ENCODE results near the gene CLEC10A. TPM values are rescaled to one million over a fixed set of nuclear protein-coding genes. Genes with fewer than 3 reads are reported as not detected.

The CLEC10A gene
- total and polyA plus RNA-seq, 2 donors (not counting 3 experiments of a cell fraction or from before 2014, with no cell fraction given), result 0.14 TPM; not detected in 1

- H3K4me3 ChIP-seq (replicated peaks in 1 of 3; ENCODE audit: insufficient read depth in 1 of 3, low read depth in 1 of 3, low read length in 3 of 3), result no peak overlapping the region
- H3K36me3 ChIP-seq (ENCODE audit: control insufficient read depth in 2 of 2, extremely low read depth in 1 of 2, insufficient read depth in 2 of 2, low read length in 2 of 2), result no peaks in the 10 kb centered on the region
- TF ChIP-seq JUN (IDR thresholded peaks at IDR 0.05; ENCODE audit: borderline replicate concordance, insufficient read depth, insufficient read length, low read depth) (no peak), FOS (IDR thresholded peaks at IDR 0.05; ENCODE audit: borderline replicate concordance, insufficient read depth, low read length) (no peak), EZH2 (IDR thresholded peaks at IDR 0.05; ENCODE audit: borderline replicate concordance, low read depth, low read length, severe bottlenecking) (no peak), MYC (IDR thresholded peaks at IDR 0.05; ENCODE audit: low read depth, low read length) (no peak), CTCF (IDR thresholded peaks at IDR 0.05; ENCODE audit: extremely low read depth in 1 of 2, insufficient read depth in 1 of 2, low read depth in 1 of 2, low read length in 2 of 2) (no peak), POLR2A (IDR thresholded peaks at IDR 0.05; ENCODE audit: low read depth, low read length) (no peak), POLR2AphosphoS5 (IDR thresholded peaks at IDR 0.05; ENCODE audit: insufficient read depth, low read depth, low read length) (no peak), GATA2 (IDR thresholded peaks at IDR 0.05; ENCODE audit: insufficient read depth, insufficient read length, low read depth, low read length) (no peak)
- TF ChIP-seq, protein P1, sequence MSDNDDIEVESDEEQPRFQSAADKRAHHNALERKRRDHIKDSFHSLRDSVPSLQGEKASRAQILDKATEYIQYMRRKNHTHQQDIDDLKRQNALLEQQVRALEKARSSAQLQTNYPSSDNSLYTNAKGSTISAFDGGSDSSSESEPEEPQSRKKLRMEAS (IDR thresholded peaks at IDR 0.05; ENCODE audit: insufficient read depth, insufficient read length), result no peak
- no peak overlapping the region for H3K27ac ChIP-seq (ENCODE audit: insufficient read depth, low read depth, low read length)
- H3K9me1 ChIP-seq (replicated peaks; ENCODE audit: control insufficient read depth, extremely low read depth, insufficient read depth, low read length), result no peaks in the 10 kb centered on the region
- no peaks in the 10 kb centered on the region for H3K79me2 ChIP-seq (ENCODE audit: control insufficient read depth, insufficient read depth, low read length)
- BruUV-seq (replicated peaks), result no TSS peak
- no peak overlapping the region for H2AFZ ChIP-seq (ENCODE audit: low read depth, low read length)
- DNase-seq (ENCODE audit: low read depth, low spot score) (no peak), FAIRE-seq (no peak)
- no peak overlapping the region for H3K9ac ChIP-seq (replicated peaks; ENCODE audit: extremely low read depth, insufficient read depth, low read length)
- no peak overlapping the region for H3K4me2 ChIP-seq (ENCODE audit: insufficient read depth, low read length)
- H3K4me1 ChIP-seq (ENCODE audit: control insufficient read depth, extremely low read depth, insufficient read depth, low read length), result peaks cover 5% of the 10 kb centered on the region
- no peaks in the 10 kb centered on the region for H4K20me1 ChIP-seq (replicated peaks; ENCODE audit: control insufficient read depth, extremely low read depth, insufficient read depth, low read length)
- POLR2A ChIA-PET, result no interaction called here
- intact Hi-C loops (cut with micrococcal nuclease) (no loop called here), dilution Hi-C loops (cut with MboI; ENCODE audit: extremely low pct_ligation_motif_present, low sequenced_read_pairs) (no loop called here)
- no peaks in the 10 kb centered on the region for H3K27me3 ChIP-seq (ENCODE audit: control insufficient read depth in 2 of 2, insufficient read depth in 2 of 2, low read length in 2 of 2)
- no peaks in the 10 kb centered on the region for H3K9me3 ChIP-seq (replicated peaks; ENCODE audit: control insufficient read depth, insufficient read depth, low read length)
- CTCF ChIA-PET, result interaction anchor here (0.7 to 2.1 kb wide), 5 partner anchors 21 to 160 kb away, joined by 3 to 9 read pairs (median 5); no protein-coding TSS in a partner anchor
These were observed 498 bp upstream of the CLEC10A start for GRCh38 chr17:7080456-7081041.

All from endothelial cell of umbilical vein (primary cell).